HG02943 (cell line): ENCODE results near the gene SEC16A.

Source experiments
- ATAC-seq: cut with Tn5 transposase; IDR thresholded peaks from one replicate; pipeline ENCODE4 v1.9.1; 2021; ENCODE audit warnings: mild to moderate bottlenecking, low read depth, moderate library complexity; ENCODE audit not compliant: unreplicated experiment

The SEC16A gene

DNA sequence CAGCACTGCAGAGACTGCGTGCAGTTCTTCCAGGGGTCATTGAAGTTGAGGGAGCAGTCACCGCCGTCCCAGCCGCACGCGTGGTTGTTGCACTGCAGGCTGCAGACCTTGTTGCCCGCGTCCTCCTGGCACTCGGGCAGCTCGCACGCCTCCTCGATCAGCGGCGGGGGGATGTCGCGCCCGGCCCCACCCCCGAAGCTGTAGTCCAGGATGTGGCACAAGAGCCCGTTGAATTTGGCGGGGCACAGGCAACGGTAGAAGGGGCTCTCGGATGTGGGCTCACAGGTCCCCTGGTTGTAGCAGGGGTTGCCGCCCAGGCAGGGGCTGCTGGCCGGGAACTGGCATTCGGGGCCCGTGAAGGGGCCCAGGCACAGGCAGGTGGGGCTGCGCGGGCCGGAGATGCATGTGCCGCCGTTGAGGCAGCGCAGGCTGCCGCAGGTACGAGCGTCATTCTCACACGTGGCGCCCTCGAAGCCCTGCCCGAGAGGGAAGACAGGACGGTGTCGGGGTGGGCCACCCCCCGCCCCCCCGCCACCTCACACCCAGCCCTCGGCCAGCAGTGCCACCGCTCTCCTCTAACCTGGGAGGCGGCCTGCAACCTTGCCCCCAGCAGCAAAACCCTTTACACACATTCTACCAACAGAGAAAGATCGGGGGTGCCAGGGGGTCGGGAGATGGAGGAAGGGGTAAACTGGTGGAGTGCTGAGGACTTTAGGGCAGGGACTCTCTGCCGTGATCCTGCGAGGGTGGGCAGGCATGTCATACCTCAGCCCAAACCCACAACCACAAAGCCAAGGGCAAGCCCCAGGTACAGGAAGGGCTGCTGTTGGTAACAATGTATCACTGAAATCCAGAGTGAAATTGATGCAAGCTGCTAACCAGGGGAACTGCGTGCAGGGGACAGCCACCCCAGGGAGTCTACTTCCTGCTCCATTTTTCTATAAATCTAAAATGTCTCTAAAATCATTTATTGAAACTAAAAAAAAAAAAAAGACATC is 22.9 kb upstream of the SEC16A start:
- no peak for ATAC-seq

DNA sequence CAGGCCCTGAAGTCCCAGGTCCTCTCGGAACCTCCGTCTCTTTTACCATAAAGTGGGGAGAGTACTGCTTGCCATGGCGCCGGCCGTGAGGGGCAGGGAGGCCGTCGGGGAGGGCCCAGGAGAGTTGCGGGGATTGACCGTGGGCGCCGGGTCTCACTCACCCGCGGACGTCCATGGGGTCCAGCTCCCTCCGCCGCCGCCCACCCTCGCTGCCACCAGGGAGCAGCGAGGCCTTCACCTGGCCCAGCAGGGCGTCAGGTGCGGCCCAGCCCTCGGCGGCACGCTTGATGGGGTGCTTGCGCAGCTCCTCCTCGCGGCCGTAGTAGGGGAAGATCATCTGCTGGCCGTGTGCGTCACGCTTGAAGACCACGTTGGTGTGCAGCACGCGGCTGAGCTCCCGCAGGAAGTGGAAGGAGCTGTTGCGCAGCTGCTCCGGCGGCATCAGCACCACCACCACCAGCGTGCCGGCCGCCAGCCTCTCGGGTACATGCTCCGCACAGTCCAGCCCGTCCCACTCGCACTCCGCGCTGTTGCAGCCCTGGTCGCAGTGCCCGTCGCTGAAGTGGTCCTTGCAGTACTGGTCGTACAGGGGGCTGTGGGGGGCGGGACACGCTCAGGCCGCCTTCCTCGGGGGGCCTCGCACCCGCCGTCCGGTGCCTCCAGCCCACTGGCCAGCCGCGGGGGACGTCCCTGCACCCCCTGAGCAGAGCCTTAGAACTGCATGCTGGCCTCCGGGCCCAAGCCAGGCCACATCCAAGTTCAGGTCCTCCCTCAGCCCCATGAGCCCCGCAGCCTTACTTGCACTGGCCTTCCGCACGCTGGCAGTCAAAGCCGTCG is 21.9 kb upstream of the SEC16A start:
- ATAC-seq: no peak

DNA sequence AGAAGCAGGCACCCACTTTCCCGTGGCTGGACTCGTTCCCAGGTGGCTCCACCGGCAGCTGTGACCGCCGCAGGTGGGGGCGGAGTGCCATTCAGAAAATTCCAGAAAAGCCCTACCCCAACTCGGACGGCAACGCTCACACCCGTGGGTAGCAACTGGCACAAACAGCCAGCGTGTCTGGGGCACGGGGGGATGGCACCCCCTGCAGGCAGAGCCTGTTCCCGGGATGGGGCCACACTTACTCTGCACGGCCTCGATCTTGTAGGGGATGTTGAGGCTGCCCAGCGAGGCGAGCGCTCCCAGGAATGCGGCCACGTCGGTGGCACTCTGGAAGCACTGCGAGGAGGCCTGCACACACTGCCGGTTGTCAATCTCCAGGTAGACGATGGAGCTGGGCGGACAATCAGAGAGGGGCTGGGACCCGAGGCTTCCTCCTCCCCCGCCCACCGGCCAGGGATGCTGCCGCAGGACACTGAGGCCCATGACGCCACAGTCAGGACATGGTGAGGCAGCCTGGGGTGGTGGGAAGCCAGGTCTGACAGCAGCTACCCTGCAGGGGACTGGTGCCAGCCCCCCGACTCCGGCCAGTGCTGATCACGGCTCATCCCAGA is 20.2 kb upstream of the SEC16A start:
- ATAC-seq: no peak

DNA sequence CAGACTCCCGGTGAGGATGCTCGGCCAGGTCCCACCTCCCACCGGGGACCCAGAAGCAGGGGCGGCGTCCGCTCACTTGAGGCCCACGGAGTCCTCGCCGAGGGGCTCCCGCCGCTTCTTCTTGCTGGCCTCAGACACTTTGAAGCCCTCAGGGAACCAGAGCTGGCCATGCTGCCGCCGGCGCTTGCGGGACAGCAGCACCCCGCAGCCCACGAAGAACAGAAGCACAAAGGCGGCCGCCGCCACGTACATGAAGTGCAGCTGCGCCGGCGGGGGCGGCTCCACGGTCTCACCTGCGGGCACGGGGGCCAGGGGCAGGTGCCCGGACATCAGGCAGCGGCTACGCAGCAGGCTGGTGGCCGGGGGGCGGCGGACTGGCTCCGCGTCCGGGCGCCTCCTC is 19.4 kb upstream of the SEC16A start:
- ATAC-seq: no peak

DNA sequence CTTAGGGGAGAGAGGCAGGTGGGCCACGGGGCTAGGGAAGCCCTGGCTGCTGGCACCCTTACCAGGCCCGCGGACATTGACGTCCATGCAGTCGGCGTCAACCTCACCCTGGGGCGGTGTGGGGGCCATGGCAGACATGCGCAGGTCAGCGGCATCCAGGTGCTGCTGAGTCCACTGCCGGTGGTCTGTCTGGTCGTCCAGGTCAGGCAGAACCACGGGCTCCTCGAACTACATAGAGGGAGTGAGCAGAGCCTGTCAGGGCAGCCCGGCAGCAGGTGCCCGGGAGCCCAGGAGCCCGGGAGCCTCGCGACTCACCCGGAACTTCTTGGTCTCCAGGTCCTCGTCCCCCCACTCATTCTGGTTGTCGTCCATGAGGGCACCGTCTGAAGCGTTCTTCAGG is 18.8 kb upstream of the SEC16A start:
- ATAC-seq: no peak

DNA sequence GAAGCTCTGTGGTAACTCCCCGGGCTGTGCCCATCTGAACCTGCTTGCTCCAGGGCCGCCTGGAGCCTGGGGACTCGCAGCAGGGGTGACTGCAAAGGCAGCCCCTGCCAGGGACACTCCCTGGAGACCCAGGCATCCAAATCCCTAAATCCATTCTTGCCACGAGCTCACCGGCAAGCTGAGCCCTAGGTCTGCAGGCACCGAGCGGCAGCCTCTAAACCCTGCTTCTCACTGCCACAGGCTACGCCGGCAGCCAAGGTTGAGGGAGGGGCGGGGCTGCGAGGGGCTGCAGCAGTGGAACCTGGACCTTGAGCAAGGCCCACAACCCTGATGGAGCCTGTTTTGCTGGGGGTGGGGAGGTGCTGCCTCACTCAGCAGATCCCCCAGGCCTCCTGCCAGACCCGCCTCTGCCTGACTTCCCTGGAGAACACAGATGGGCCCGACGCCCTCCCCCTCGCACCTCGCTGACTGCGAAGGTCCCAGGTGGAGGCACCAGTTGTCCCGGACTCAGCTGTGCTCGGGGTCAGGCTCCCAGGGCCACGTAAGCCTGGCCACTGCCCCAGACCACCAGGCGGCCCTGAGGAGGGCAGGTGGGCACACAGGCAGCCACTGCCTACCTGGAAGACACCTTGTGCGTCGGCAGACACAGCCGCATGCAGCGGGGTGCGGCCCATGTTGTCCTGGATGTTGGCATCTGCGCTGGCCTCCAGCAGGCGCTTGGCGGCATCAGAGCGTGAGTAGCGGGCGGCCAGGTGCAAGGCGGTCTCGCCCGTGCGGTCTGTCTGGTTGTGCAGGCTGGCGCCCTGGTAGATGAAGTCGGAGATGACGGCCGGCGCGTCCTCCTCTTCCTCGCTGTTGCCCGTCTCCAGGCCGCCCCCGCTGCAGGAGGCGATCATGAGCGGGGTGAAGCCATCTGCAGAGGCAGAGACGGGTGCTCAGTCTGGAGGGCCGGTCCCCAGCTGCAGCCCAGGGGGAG is 17.4 kb upstream of the SEC16A start:
- no peak for ATAC-seq

DNA sequence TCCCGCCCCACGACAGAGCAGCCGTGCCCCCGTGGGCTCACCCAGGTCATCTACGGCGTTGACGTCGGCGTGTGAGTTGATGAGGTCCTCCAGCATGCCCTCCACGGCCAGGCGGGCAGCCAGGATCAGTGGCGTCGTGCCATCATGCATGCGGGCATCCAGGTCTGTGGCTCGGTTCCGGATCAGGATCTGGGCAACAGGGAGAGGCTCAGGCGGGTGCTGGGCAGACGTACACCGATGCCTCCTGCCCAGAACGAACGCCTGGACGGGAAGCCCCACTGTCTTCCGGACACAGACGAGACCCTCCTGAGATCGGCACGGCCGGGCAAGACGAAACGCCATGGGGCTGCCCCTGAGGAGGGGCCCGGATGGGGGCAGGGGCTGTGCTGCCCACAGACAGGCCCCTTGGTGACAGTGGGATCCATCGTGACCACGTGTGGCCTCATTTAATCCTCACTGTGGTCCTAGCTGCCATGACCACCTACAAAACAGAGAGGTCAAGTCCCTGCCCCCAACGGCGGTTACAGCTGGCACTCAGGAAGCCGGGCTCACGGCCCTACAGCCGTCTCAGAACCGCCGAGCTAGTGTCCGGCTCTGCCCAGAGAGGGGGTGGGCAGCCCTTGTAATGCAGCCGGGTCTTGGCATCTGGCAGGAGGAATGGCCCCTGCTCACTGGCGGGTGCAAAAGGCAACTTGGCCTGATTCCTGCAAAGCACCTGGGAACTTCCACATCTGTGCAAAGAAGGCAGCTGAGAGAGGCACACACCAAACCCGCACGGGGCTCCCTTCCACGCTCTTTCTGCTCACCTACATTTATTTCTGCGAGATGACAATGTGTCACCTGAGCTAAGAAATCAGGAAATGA is 16.5 kb upstream of the SEC16A start:
- ATAC-seq: no peak

DNA sequence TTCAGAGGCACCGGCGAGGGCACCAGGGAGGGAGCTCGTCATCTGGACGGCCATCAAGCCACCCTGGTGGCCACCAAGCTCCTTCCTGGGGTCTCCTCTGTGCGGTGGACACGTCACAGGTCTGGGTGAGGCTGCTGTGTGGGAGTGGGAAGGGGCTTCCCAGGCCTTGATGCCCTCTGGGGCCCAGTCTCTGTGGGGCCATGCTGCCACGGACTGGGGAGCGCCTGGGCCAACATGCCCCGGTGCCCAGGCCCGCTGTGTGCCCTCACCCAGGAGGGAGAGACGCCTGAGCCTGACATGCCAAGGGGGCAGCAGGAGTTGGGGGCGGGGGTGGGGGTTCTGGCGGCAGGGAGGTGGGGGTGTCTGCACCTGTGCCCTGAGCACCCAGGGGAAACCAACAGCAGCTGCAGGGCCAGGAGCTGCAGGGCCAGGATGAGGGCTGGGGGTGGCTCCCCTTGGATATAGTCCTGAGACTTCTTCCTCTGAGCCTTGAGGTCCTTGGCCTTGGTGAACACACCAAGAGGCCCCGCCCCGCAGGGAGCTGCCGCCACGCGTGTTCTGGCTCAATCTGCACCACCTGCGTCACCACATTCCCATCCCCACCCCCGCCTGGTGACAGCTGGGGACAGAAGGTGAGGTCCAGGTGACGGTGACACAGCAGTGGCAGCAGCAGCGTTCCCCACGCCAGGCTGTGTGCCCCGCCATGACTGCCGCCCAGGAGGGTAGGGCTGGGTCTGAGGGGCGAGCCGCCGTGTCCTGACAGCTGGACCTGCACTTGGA is 15.3 kb upstream of the SEC16A start:
- no peak for ATAC-seq

DNA sequence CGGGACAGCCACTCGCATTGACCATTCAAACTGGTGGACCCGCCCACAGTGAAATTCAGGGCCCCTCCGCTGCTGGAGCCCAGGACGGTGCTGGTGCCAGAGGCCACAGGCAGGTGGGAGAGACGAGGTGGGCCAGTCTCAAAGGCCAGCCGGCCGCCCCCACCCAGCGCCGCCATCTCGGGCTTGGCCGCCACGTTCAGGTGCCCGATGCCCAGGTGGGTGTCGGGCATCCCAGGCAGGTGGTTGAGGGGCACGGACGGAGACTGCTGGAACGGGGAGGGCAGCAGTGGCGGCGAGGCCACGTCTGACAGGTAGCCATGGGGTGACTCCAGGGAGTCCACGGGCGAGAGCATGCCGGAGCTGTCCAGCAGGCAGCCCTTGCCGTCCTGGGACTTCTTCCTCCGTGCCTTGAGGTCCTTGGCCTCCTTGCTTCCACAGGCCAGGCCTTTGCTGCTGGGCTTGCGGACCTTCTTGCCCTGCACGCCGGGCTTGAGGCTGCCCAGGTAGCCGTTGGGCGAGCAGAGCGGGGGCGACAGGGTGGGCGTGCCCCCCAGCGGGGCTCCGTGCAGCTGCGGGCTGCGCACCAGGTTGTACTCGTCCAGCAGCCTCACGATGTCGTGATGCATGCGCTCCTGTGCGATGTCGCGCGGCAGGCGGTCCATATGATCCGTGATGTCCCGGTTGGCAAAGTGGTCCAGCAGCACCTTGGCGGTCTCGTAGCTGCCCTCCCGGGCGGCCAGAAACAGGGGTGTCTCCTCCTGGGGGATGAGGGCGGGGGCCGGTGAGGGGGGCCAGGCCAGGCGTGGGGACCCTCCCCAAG is 14.2 kb upstream of the SEC16A start:
- no peak for ATAC-seq

DNA sequence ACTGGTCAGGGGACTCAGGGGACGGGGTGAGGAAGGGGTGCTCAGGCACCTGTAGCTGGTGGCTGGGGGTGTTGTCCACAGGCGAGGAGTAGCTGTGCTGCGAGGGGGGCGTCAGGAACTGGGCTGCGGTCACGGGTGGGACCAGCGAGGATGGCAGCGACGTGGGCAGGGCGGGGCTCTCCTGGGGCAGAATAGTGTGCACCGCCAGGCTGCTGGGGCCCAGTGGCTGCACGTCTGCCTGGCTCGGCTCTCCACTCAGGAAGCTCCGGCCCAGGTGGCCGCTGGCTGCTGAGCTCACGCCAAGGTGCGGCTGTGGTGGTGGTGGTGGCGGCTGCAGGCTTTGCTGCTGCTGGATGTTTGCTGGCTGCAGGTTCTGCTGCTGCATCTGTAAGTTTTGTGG is 13.3 kb upstream of the SEC16A start:
- ATAC-seq: no peak

DNA sequence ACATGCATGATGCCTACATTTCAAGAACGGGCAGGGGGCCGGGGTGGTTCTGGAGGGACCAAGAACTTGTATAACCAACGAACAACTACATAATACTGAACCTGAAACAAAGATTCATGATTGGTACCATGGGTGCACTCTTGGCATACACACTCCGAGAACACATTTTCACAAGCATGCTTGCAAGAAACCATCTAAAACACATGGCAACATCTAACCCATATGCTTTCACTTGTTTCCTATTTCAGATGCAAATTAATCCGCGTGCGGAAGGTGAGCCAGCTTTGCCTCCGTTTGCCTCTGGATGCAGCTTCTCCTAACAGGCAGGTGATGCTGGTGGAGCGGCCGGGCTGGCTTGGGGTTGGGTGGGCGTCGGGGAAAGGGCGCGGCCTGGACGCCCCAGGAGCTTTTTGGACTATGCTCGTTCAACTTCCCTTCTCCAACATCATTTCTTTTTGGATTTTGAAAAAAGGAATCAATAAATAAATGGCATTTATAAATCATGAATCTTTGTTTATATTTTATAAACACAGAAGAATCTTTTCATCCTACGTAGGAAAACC is 12.5 kb upstream of the SEC16A start:
- ATAC-seq: no peak

DNA sequence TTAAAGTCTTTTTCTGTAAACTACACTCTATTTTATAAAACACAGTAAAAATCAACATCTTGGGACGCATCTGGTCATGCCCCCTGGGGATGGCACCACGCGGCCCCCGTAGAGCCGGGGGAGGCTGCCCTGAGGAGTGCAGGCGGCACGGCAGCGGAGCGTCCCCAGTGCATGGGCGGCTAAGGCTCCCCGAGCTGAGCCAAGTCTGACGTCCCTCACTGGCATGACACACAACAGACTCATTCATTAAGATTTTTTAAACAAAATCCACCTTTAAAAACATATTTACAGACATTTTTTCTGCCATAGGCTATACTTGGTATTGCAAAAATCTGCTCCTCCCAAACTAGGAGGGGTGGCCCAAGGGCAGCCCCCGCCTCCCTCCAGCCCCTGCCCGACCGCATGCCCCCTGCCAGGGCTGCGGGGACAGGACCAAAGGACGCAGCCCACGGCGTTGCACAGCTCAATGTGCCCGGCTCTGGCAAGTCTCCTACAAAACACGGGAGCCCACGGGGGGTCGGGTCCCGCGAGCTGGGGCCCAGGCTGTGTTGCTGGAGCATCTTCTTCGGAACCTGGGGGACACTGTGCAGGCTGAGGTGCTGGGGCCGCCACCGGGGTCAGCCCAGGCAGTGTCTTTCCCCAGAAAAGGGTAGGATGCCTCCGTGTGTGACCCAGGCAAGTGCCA is 11.8 kb upstream of the SEC16A start:
- ATAC-seq: no peak

DNA sequence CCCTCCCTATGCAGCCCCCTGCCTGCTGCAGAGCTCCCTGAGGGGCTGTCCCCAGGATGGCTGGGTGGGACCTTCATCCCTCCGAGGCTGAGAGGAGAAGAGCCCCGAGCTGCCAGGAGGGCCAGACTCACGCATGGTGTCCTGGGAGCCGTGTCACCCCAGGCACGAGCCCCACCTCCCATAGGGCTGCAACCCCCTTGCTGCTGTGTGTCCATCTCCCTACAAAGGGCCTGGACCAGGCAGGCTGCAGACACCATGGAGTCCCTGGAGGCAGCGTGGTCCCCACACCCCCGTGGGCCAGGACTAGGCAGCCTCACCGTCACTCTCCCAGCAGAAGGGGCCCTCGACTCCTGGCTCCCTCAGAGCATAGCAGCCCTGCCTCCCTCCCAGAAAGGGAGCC is 11.2 kb upstream of the SEC16A start:
- no peak for ATAC-seq

DNA sequence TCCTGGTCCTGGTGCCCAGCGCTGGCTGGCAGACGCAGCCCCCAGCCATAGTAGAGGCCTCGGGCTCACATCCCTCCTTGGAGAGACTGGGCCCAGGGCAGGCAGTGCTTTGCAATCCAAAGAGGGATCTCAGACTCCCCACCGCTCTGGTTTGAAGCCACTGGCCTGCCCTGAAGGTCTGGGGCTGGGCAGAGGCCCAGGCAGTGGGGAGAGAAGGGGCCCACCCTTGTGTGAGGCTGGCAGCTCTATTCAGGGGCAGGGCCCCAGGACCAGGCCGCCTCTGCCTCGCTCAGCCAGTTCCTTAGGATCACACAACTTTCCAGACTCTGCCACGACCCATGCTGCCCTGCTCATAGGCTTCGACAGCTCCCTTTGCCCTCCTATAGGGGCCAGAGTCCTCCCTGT is 10.7 kb upstream of the SEC16A start:
- ATAC-seq: no peak

DNA sequence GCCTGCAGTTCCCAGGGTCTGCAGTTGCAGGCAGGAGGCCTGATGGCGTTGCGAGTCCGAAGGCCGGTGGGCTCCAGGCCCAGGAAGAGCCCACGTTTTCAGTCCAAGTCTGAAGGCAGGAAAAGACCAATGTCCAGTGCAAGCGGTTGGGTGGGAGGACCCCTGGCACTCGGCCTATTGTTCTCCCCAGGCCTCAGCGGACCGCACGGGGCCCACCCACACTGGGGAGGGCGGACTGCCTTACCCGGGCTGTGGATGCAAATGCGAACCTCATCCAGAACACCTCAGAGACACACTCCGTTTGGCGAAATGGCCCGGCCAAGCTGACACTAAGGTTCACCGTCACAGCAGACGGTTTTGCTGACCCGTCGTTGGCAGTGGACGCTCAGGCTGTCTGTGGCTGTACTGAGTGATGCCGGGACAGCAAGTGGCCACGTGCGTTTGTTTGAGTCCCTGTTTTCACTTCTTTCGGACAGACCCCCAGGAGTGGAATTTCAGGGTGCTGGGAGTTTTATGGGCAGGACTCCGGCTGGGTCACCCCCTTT is 10.2 kb upstream of the SEC16A start:
- ATAC-seq: no peak

DNA sequence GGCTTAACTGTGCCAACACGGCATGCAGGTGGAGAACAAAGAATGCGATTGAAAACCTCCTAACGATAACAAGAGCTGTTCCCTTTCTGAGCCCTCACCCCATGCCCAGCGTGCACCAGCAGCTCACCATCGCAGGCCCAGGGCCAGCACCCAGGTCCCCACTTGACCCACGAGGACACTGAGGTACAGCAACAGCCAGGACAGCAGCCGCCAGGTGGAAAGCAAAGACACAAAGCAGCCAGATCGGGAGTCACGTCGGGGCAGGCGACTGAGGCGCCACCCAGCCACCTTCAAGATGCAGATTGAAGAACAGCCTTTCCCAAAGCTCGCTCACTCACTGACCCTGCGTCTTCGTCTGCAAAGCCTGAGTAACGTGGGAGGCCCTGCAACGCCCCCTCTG is 6.9 kb upstream of the SEC16A start:
- ATAC-seq: no peak
